HEK293 (cell line): ENCODE measurements around the gene TRAF1.

ENCODE experiments used
- GLIS1 ChIP-seq: fragments of 450-650 bp; formaldehyde crosslinking; IDR thresholded peaks from 2 replicates; pipeline ENCODE4 v1.5.1; 2016; ENCODE audit warnings: missing biosample characterization, missing genetic modification characterization
- KLF1 ChIP-seq: fragments of 450-650 bp; formaldehyde crosslinking; IDR thresholded peaks from 2 replicates; pipeline ENCODE4 v1.5.1; 2016; ENCODE audit warnings: missing biosample characterization, missing genetic modification characterization
- KLF9 ChIP-seq: fragments of 450-650 bp; formaldehyde crosslinking; IDR thresholded peaks from 2 replicates; pipeline ENCODE4 v1.5.1; 2016; ENCODE audit warnings: missing biosample characterization, missing genetic modification characterization, low read depth
- SCRT2 ChIP-seq: fragments of 450-650 bp; formaldehyde crosslinking; IDR thresholded peaks from 2 replicates; pipeline ENCODE4 v1.5.1; 2016; ENCODE audit warnings: missing biosample characterization, missing genetic modification characterization
- YY2 ChIP-seq: fragments of 450-650 bp; formaldehyde crosslinking; IDR thresholded peaks from 2 replicates; pipeline ENCODE4 v1.5.1; 2016; ENCODE audit warnings: missing biosample characterization, missing genetic modification characterization
- ZBTB20 ChIP-seq: fragments of 450-650 bp; formaldehyde crosslinking; IDR thresholded peaks from 2 replicates; pipeline ENCODE4 v1.5.1; 2016; ENCODE audit warnings: missing biosample characterization, missing genetic modification characterization
- ZBTB48 ChIP-seq: fragments of 450-650 bp; formaldehyde crosslinking; IDR thresholded peaks from 2 replicates; pipeline ENCODE4 v1.5.1; 2016; ENCODE audit warnings: missing biosample characterization, missing genetic modification characterization
- ZBTB8A ChIP-seq: fragments of 450-650 bp; formaldehyde crosslinking; IDR thresholded peaks from 2 replicates; pipeline ENCODE4 v1.5.1; 2016; ENCODE audit warnings: missing biosample characterization, missing genetic modification characterization
- ZFHX2 ChIP-seq: fragments of 450-650 bp; formaldehyde crosslinking; conservative IDR thresholded peaks from 2 replicates; pipeline ENCODE4 v1.5.1; 2016; ENCODE audit warnings: missing biosample characterization, missing genetic modification characterization
- ZFP37 ChIP-seq: fragments of 450-650 bp; formaldehyde crosslinking; IDR thresholded peaks from 2 replicates; pipeline ENCODE4 v1.5.1; 2016; ENCODE audit warnings: missing biosample characterization, missing genetic modification characterization
- ZIC2 ChIP-seq: fragments of 450-650 bp; formaldehyde crosslinking; IDR thresholded peaks from 2 replicates; pipeline ENCODE4 v1.5.1; 2016; ENCODE audit warnings: missing biosample characterization, missing genetic modification characterization
- ZNF133 ChIP-seq: fragments of 450-650 bp; formaldehyde crosslinking; IDR thresholded peaks from 2 replicates; pipeline ENCODE4 v1.5.1; 2016; ENCODE audit warnings: missing biosample characterization, missing genetic modification characterization
- ZNF155 ChIP-seq: fragments of 450-650 bp; formaldehyde crosslinking; IDR thresholded peaks from 2 replicates; pipeline ENCODE4 v1.5.1; 2016; ENCODE audit warnings: missing biosample characterization, missing genetic modification characterization
- ZNF292 ChIP-seq: fragments of 450-650 bp; formaldehyde crosslinking; IDR thresholded peaks from 2 replicates; pipeline ENCODE4 v1.5.1; 2016; ENCODE audit warnings: low read depth, missing biosample characterization, missing genetic modification characterization, borderline replicate concordance
- ZNF324 ChIP-seq: fragments of 450-650 bp; formaldehyde crosslinking; IDR thresholded peaks from 2 replicates; pipeline ENCODE4 v1.5.1; 2016; ENCODE audit warnings: missing biosample characterization, missing genetic modification characterization
- ZNF473 ChIP-seq: fragments of 450-650 bp; formaldehyde crosslinking; IDR thresholded peaks from 2 replicates; pipeline ENCODE4 v1.5.1; 2017; ENCODE audit warnings: missing biosample characterization, missing genetic modification characterization
- ZNF561 ChIP-seq: fragments of 450-650 bp; IDR thresholded peaks from 2 replicates; pipeline ENCODE4 v1.5.1; 2018; ENCODE audit warnings: missing biosample characterization, missing genetic modification characterization, borderline replicate concordance
- ZNF600 ChIP-seq: fragments of 450-650 bp; formaldehyde crosslinking; IDR thresholded peaks from 2 replicates; pipeline ENCODE4 v1.5.1; 2016; ENCODE audit warnings: missing biosample characterization, missing genetic modification characterization
- ZNF629 ChIP-seq: fragments of 450-650 bp; formaldehyde crosslinking; IDR thresholded peaks from 2 replicates; pipeline ENCODE4 v1.5.1; 2017; ENCODE audit warnings: missing biosample characterization, missing genetic modification characterization
- ZNF777 ChIP-seq: fragments of 450-650 bp; formaldehyde crosslinking; IDR thresholded peaks from 2 replicates; pipeline ENCODE4 v1.5.1; 2017; ENCODE audit warnings: missing biosample characterization, missing genetic modification characterization, borderline replicate concordance
- TF ChIP-seq, protein P1 (sequence below): fragments of 450-650 bp; formaldehyde crosslinking; IDR thresholded peaks from 2 replicates; pipeline ENCODE4 v1.5.1; 2016; ENCODE audit warnings: missing biosample characterization, missing genetic modification characterization
- TF ChIP-seq, protein P2 (sequence below): fragments of 450-650 bp; formaldehyde crosslinking; IDR thresholded peaks from 2 replicates; pipeline ENCODE4 v1.5.1; 2016; ENCODE audit warnings: missing biosample characterization, missing genetic modification characterization
- TF ChIP-seq, protein P3 (sequence below): fragments of 450-650 bp; formaldehyde crosslinking; IDR thresholded peaks from 2 replicates; pipeline ENCODE4 v1.5.1; 2017; ENCODE audit warnings: missing biosample characterization, missing genetic modification characterization
- TF ChIP-seq, protein P4 (sequence below): fragments of 450-650 bp; formaldehyde crosslinking; IDR thresholded peaks from 2 replicates; pipeline ENCODE4 v1.5.1; 2017; ENCODE audit warnings: missing biosample characterization, missing genetic modification characterization
- TF ChIP-seq, protein P5 (sequence below): fragments of 450-650 bp; formaldehyde crosslinking; IDR thresholded peaks from 2 replicates; pipeline ENCODE4 v1.5.1; 2016; ENCODE audit warnings: missing biosample characterization, missing genetic modification characterization
- TF ChIP-seq, protein P6 (sequence below): fragments of 450-650 bp; formaldehyde crosslinking; IDR thresholded peaks from 2 replicates; pipeline ENCODE4 v1.5.1; 2016; ENCODE audit warnings: missing biosample characterization, missing genetic modification characterization
- TF ChIP-seq, protein P7 (sequence below): fragments of 450-650 bp; formaldehyde crosslinking; IDR thresholded peaks from 2 replicates; pipeline ENCODE4 v1.5.1; 2016; ENCODE audit warnings: missing biosample characterization, missing genetic modification characterization

Gene TRAF1

DNA sequence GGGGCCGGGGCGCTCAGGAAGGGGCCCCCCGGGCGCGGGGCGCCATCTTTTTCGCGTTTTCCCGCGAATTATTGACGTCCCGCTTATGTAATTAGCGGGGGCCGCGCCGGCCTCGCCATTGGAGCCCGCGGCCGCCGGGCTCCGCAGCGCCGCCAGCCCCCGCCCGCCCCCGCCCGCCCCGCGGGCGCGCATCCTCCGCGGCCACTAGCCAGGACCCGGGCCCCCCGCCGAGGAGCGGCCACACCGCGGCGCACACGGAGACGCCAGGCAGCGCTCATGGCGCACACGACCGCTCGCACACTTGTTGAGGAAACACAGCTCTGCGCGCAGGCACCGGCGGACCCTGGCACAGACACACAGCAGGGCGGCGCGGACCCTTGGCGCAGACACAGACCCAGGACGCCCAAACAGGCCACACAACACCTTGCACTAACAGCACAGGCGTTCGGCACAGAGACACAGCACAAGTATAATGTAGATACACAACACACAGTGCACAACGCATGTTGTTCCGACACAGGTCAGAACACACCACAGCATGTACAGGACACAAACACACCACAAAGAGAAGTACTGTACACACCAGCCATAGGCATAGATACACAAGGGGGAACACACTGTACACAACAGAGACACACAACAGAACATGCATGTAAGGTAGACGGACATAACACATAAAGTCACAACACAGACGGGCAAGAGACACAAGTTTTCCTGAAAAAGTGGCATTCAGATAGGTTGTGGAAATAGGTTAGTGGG is 49.1 kb downstream of the TRAF1 start (continued):
- TF ChIP-seq, protein P1, sequence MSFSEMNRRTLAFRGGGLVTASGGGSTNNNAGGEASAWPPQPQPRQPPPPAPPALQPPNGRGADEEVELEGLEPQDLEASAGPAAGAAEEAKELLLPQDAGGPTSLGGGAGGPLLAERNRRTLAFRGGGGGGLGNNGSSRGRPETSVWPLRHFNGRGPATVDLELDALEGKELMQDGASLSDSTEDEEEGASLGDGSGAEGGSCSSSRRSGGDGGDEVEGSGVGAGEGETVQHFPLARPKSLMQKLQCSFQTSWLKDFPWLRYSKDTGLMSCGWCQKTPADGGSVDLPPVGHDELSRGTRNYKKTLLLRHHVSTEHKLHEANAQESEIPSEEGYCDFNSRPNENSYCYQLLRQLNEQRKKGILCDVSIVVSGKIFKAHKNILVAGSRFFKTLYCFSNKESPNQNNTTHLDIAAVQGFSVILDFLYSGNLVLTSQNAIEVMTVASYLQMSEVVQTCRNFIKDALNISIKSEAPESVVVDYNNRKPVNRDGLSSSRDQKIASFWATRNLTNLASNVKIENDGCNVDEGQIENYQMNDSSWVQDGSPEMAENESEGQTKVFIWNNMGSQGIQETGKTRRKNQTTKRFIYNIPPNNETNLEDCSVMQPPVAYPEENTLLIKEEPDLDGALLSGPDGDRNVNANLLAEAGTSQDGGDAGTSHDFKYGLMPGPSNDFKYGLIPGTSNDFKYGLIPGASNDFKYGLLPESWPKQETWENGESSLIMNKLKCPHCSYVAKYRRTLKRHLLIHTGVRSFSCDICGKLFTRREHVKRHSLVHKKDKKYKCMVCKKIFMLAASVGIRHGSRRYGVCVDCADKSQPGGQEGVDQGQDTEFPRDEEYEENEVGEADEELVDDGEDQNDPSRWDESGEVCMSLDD (tag by site-specific recombination): 0 out of 2 replicates have a peak, but pooled peaks have one; percentile 42
- TF ChIP-seq, protein P2, sequence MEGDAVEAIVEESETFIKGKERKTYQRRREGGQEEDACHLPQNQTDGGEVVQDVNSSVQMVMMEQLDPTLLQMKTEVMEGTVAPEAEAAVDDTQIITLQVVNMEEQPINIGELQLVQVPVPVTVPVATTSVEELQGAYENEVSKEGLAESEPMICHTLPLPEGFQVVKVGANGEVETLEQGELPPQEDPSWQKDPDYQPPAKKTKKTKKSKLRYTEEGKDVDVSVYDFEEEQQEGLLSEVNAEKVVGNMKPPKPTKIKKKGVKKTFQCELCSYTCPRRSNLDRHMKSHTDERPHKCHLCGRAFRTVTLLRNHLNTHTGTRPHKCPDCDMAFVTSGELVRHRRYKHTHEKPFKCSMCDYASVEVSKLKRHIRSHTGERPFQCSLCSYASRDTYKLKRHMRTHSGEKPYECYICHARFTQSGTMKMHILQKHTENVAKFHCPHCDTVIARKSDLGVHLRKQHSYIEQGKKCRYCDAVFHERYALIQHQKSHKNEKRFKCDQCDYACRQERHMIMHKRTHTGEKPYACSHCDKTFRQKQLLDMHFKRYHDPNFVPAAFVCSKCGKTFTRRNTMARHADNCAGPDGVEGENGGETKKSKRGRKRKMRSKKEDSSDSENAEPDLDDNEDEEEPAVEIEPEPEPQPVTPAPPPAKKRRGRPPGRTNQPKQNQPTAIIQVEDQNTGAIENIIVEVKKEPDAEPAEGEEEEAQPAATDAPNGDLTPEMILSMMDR (tag by site-specific recombination): peak; percentile 47
- 0 out of 2 replicates have a peak, but pooled peaks have one; percentile 30 for TF ChIP-seq YY2
- TF ChIP-seq, protein P3, sequence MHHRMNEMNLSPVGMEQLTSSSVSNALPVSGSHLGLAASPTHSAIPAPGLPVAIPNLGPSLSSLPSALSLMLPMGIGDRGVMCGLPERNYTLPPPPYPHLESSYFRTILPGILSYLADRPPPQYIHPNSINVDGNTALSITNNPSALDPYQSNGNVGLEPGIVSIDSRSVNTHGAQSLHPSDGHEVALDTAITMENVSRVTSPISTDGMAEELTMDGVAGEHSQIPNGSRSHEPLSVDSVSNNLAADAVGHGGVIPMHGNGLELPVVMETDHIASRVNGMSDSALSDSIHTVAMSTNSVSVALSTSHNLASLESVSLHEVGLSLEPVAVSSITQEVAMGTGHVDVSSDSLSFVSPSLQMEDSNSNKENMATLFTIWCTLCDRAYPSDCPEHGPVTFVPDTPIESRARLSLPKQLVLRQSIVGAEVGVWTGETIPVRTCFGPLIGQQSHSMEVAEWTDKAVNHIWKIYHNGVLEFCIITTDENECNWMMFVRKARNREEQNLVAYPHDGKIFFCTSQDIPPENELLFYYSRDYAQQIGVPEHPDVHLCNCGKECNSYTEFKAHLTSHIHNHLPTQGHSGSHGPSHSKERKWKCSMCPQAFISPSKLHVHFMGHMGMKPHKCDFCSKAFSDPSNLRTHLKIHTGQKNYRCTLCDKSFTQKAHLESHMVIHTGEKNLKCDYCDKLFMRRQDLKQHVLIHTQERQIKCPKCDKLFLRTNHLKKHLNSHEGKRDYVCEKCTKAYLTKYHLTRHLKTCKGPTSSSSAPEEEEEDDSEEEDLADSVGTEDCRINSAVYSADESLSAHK: no peak
- TF ChIP-seq, protein P4, sequence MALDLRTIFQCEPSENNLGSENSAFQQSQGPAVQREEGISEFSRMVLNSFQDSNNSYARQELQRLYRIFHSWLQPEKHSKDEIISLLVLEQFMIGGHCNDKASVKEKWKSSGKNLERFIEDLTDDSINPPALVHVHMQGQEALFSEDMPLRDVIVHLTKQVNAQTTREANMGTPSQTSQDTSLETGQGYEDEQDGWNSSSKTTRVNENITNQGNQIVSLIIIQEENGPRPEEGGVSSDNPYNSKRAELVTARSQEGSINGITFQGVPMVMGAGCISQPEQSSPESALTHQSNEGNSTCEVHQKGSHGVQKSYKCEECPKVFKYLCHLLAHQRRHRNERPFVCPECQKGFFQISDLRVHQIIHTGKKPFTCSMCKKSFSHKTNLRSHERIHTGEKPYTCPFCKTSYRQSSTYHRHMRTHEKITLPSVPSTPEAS (tag by site-specific recombination): 0 out of 2 replicates have a peak, but pooled peaks have one; percentile 8
- TF ChIP-seq, protein P5, sequence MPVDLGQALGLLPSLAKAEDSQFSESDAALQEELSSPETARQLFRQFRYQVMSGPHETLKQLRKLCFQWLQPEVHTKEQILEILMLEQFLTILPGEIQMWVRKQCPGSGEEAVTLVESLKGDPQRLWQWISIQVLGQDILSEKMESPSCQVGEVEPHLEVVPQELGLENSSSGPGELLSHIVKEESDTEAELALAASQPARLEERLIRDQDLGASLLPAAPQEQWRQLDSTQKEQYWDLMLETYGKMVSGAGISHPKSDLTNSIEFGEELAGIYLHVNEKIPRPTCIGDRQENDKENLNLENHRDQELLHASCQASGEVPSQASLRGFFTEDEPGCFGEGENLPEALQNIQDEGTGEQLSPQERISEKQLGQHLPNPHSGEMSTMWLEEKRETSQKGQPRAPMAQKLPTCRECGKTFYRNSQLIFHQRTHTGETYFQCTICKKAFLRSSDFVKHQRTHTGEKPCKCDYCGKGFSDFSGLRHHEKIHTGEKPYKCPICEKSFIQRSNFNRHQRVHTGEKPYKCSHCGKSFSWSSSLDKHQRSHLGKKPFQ: 0 out of 2 replicates have a peak, but pooled peaks have one; percentile 17
- TF ChIP-seq, protein P6, sequence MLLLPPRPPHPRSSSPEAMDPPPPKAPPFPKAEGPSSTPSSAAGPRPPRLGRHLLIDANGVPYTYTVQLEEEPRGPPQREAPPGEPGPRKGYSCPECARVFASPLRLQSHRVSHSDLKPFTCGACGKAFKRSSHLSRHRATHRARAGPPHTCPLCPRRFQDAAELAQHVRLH (tag by site-specific recombination): no peak
- peak; percentile 19; the same call in 1 of the 2 replicates for TF ChIP-seq ZFHX2 (tag by site-specific recombination)
- TF ChIP-seq ZNF324 (tag by site-specific recombination): no peak
- TF ChIP-seq ZNF473 (tag by site-specific recombination): no peak
- no peak for TF ChIP-seq ZNF155 (tag by site-specific recombination)
- 0 out of 2 replicates have a peak, but pooled peaks have one; percentile 37 for TF ChIP-seq ZNF777 (tag by site-specific recombination)
- TF ChIP-seq ZIC2 (tag by site-specific recombination): peak; percentile 57
- TF ChIP-seq KLF1 (tag by site-specific recombination): no peak
- TF ChIP-seq, protein P7, sequence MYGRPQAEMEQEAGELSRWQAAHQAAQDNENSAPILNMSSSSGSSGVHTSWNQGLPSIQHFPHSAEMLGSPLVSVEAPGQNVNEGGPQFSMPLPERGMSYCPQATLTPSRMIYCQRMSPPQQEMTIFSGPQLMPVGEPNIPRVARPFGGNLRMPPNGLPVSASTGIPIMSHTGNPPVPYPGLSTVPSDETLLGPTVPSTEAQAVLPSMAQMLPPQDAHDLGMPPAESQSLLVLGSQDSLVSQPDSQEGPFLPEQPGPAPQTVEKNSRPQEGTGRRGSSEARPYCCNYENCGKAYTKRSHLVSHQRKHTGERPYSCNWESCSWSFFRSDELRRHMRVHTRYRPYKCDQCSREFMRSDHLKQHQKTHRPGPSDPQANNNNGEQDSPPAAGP (tag by site-specific recombination): 0 out of 2 replicates have a peak, but pooled peaks have one; percentile 27
- TF ChIP-seq ZNF561: no peak
- peak; percentile 63 for TF ChIP-seq ZBTB48 (tag by site-specific recombination)
- peak; percentile 70 for TF ChIP-seq GLIS1 (tag by site-specific recombination)
- TF ChIP-seq ZNF292 (tag by site-specific recombination): no peak
- 0 out of 2 replicates have a peak, but pooled peaks have one; percentile 26 for TF ChIP-seq KLF9 (tag by site-specific recombination)
- TF ChIP-seq ZNF600: peak; percentile 99
- no peak for TF ChIP-seq ZNF133 (tag by site-specific recombination)
- TF ChIP-seq SCRT2: peak; percentile 98
- TF ChIP-seq ZBTB20: peak; percentile 75
- peak; percentile 84; the same call in 1 of the 2 replicates for TF ChIP-seq ZFP37
- TF ChIP-seq ZNF629 (tag by site-specific recombination): peak; percentile 28; the same call in 1 of the 2 replicates
- TF ChIP-seq ZBTB8A (tag by site-specific recombination): peak; percentile 60
